B cell (primary cell): ENCODE data around the gene RBM33. TPM values are rescaled to one million over a fixed set of nuclear protein-coding genes. Genes with fewer than 3 reads are reported as not detected.

Experiments used
- ATAC-seq: fragments of 200-7000 bp; cut with Tn5 transposase; one replicate; pipeline ENCODE4 v1.10.0; 2021; ENCODE audit warnings: low read depth, mild to moderate bottlenecking, moderate number of reproducible peaks, moderate library complexity
- CTCF ChIA-PET: fragments of 350-600 bp; sonication (Branson Sonifier 250); formaldehyde crosslinking; loops from one replicate; lab custom pipeline; 2021; ENCODE audit warnings: antibody characterized with exemption, inconsistent platforms; lab: Charles Lee
- POLR2A ChIA-PET: fragments of 350-600 bp; sonication (Branson Sonifier 250); formaldehyde crosslinking; loops from one replicate; lab custom pipeline; 2021; ENCODE audit warnings: antibody characterized with exemption; lab: Charles Lee
- DNase-seq: peaks from one replicate; pipeline ENCODE4 v3.0.0; 2013
- H2AFZ ChIP-seq: 2 replicates; pipeline ENCODE4 v1.6.1; 2012; ENCODE audit warnings: mild to moderate bottlenecking, low read depth, low read length; ENCODE audit not compliant: insufficient read depth, poor library complexity, severe bottlenecking
- H3K27ac ChIP-seq, 2 donors: 1 replicate in 1 of 2; 2 replicates in 1 of 2; pipeline ENCODE4 v1.5.1; 2012 to 2013; ENCODE audit warnings: low read length in 2 of 2, mild to moderate bottlenecking in 2 of 2, moderate library complexity in 1 of 2
- H3K27me3 ChIP-seq, 4 experiments: fragments of 200-600 bp in 1 of 4; sonication (generic) in 1 of 4; replicated peaks in 1 of 4; 1 replicate in 2 of 4; 2 replicates in 2 of 4; pipeline versions ENCODE4 v1.6.1 to v1.7.0; 2013 to 2016; ENCODE audit warnings: low read length in 3 of 4, mild to moderate bottlenecking in 2 of 4, mixed read lengths in 1 of 4, moderate library complexity in 1 of 4; ENCODE audit not compliant: insufficient read depth in 4 of 4, control insufficient read depth in 3 of 4; ENCODE audit errors: control extremely low read depth in 1 of 4
- H3K36me3 ChIP-seq, 2 experiments: replicated peaks in 1 of 2; 1 replicate in 1 of 2; 2 replicates in 1 of 2; pipeline versions ENCODE4 v1.6.1 to v1.7.1; 2013; ENCODE audit warnings: low read length in 1 of 2; ENCODE audit not compliant: insufficient read depth in 2 of 2, control insufficient read depth in 1 of 2; ENCODE audit errors: control extremely low read depth in 1 of 2, extremely low read depth in 1 of 2
- H3K4me1 ChIP-seq, 2 donors: fragments of 200-600 bp in 1 of 2; sonication (generic) in 1 of 2; 1 replicate in 1 of 2; 2 replicates in 1 of 2; pipeline versions ENCODE4 v1.5.1 to v1.6.1; 2013 to 2017; ENCODE audit warnings: low read length in 2 of 2; ENCODE audit not compliant: control insufficient read depth in 2 of 2, insufficient read depth in 2 of 2
- H3K4me2 ChIP-seq: replicated peaks from 2 replicates; pipeline ENCODE3; 2012; ENCODE audit warnings: mild to moderate bottlenecking, low read depth, low read length; ENCODE audit not compliant: poor library complexity, severe bottlenecking
- H3K4me3 ChIP-seq, 5 experiments: fragments of 200-600 bp in 1 of 5; sonication (generic) in 1 of 5; 1 replicate in 3 of 5; 2 replicates in 2 of 5; pipeline versions ENCODE4 v1.5.1 to v1.7.0; 2011 to 2016; ENCODE audit warnings: low read length in 4 of 5, mild to moderate bottlenecking in 4 of 5, low read depth in 2 of 5, control low read depth in 1 of 5, moderate library complexity in 1 of 5; ENCODE audit not compliant: insufficient read depth in 1 of 5; ENCODE audit errors: control extremely low read depth in 1 of 5, extremely low read depth in 1 of 5
- H3K79me2 ChIP-seq: fragments of 200-600 bp; sonication (generic); one replicate; pipeline ENCODE4 v1.6.0; 2016; ENCODE audit warnings: low read length; ENCODE audit not compliant: control insufficient read depth, insufficient read depth
- H3K9ac ChIP-seq: fragments of 200-600 bp; sonication (generic); 2 replicates; pipeline ENCODE4 v1.6.1; 2017; ENCODE audit warnings: mild to moderate bottlenecking, low read length, moderate library complexity
- H3K9me3 ChIP-seq, 3 donors: one replicate each; pipeline versions ENCODE4 v1.6.1 to v1.7.1; 2013; ENCODE audit warnings: low read length in 2 of 3; ENCODE audit not compliant: control insufficient read depth in 2 of 3, insufficient read depth in 1 of 3; ENCODE audit errors: control extremely low read depth in 1 of 3
- H4K20me1 ChIP-seq: 2 replicates; pipeline ENCODE4 v1.6.0; 2012; ENCODE audit warnings: mild to moderate bottlenecking, low read length; ENCODE audit not compliant: insufficient read depth, control insufficient read depth, poor library complexity, severe bottlenecking
- H3K27ac Mint-ChIP-seq: one replicate; pipeline ENCODE4 v1.8.0; 2021; ENCODE audit warnings: mixed read lengths
- H3K27me3 Mint-ChIP-seq: one replicate; pipeline ENCODE4 v1.8.0; 2021; ENCODE audit warnings: mixed read lengths
- H3K4me1 Mint-ChIP-seq: one replicate; pipeline ENCODE4 v1.8.0; 2021; ENCODE audit warnings: mixed read lengths
- H3K4me3 Mint-ChIP-seq: one replicate; pipeline ENCODE4 v1.8.0; 2021; ENCODE audit warnings: mixed read lengths
- H3K9me3 Mint-ChIP-seq: one replicate; pipeline ENCODE4 v1.8.0; 2022; ENCODE audit warnings: mixed read lengths; ENCODE audit not compliant: insufficient read depth
- CTCF ChIP-seq: fragments of 200-600 bp; IDR thresholded peaks from one replicate; pipeline ENCODE4 v1.8.0; 2022; ENCODE audit warnings: antibody characterized with exemption, mild to moderate bottlenecking
- EZH2 ChIP-seq: IDR thresholded peaks from 2 replicates; pipeline ENCODE4 v1.6.1; 2012; ENCODE audit warnings: borderline replicate concordance, low read depth, mild to moderate bottlenecking, moderate library complexity, low read length; ENCODE audit not compliant: insufficient read depth, poor library complexity, severe bottlenecking
- WGBS: methylation state at CpG from one replicate; pipeline ENCODE4 v1.1.5; 2013; ENCODE audit warnings: missing lambda C conversion rate; ENCODE audit not compliant: insufficient coverage; 5-methylcytosine and 5-hydroxymethylcytosine counted together
- intact Hi-C: fragments of 100-400 bp; cut with micrococcal nuclease; formaldehyde crosslinking; loops from one replicate; pipeline ENCODE4 v1.10.0; 2022
- polyA plus RNA-seq: library from polyadenylated mRNA; depleted of rRNA; stranded (reverse); fragments of >200 nt; gene quantifications from 2 replicates; pipeline ENCODE4 v1.2.3, GENCODE V29; 2012
- total RNA-seq, 2 donors: library from RNA; stranded (reverse); fragments of 120-200 nt in 1 of 2; gene quantifications; 1 replicate in 1 of 2; 2 replicates in 1 of 2; pipeline versions ENCODE4 v1.2.3 to v1.2.4, GENCODE V29; 2013 to 2022

The RBM33 gene
- total and polyA plus RNA-seq, 2 donors (not counting 1 experiment from before 2014, with no cell fraction given), result 33.5 to 189 TPM

GRCh38 chr7:155749578-155749977 is 105.1 kb downstream of the RBM33 start:
- 100% methylated on average over 3 of the region's 3 CpGs for WGBS
- no peak overlapping the region for H2AFZ ChIP-seq
- ChIA-PET CTCF (interaction anchor here (2.0 kb wide), 1 partner anchor 151 kb away, joined by 9 read pairs; no protein-coding TSS in a partner anchor), POLR2A (no interaction called here)
- no peak for ATAC-seq
- intact Hi-C loops, result no loop called here
- no peaks in the 10 kb centered on the region for H3K9me3 ChIP-seq
- peaks cover 72% of the 10 kb centered on the region for H4K20me1 ChIP-seq
- no peak overlapping the region for H3K27ac ChIP-seq
- no peak overlapping the region for H3K4me2 ChIP-seq
- Mint-ChIP-seq H3K4me1 (peaks cover 56% of the 10 kb centered on the region), H3K27me3 (no peaks in the 10 kb centered on the region), H3K9me3 (no peaks in the 10 kb centered on the region), H3K27ac (no peak overlapping the region), H3K4me3 (no peak overlapping the region)
- H3K79me2 ChIP-seq, result peaks cover 98% of the 10 kb centered on the region
- H3K9ac ChIP-seq, result no peak overlapping the region
- no peaks in the 10 kb centered on the region for H3K27me3 ChIP-seq
- H3K4me3 ChIP-seq, result no peak overlapping the region
- H3K36me3 ChIP-seq, result peaks cover 15 to 48% of the 10 kb centered on the region in 2 experiments
- TF ChIP-seq EZH2, result no peak
- TF ChIP-seq CTCF, result no peak
- DNase-seq, result no peak
- peaks cover 23% of the 10 kb centered on the region in 2 donors for H3K4me1 ChIP-seq

GRCh38 chr7:155750255-155751125 is 106.0 kb downstream of the RBM33 start:
- Histone ChIP-seq H3K79me2 (peaks cover 98% of the 10 kb centered on the region), H3K4me2 (no peak overlapping the region), H2AFZ (no peak overlapping the region), H3K4me3 (no peak overlapping the region), H3K27ac (no peak overlapping the region), H3K4me1 (peaks cover 23% of the 10 kb centered on the region in 2 donors), H4K20me1 (peaks cover 81% of the 10 kb centered on the region), H3K27me3 (no peaks in the 10 kb centered on the region), H3K36me3 (peaks cover 10 to 39% of the 10 kb centered on the region in 2 experiments), H3K9ac (no peak overlapping the region), H3K9me3 (no peaks in the 10 kb centered on the region)
- Mint-ChIP-seq H3K27ac (no peak overlapping the region), H3K9me3 (no peaks in the 10 kb centered on the region), H3K4me3 (no peak overlapping the region), H3K4me1 (peaks cover 64% of the 10 kb centered on the region), H3K27me3 (no peaks in the 10 kb centered on the region)
- ATAC-seq (no peak), DNase-seq (no peak)
- intact Hi-C loops, result no loop called here
- POLR2A ChIA-PET, result no interaction called here
- 88% methylated on average over 2 of the region's 5 CpGs for WGBS
- CTCF ChIA-PET, result interaction anchor here (0.7 to 2.0 kb wide), 2 partner anchors 17 to 152 kb away, joined by 3 to 9 read pairs; no protein-coding TSS in a partner anchor
- no peak for TF ChIP-seq CTCF
- no peak for TF ChIP-seq EZH2
